ENCODE results near the gene EMILIN2.

GRCh38 chr18:2887470-2887869 is 40.7 kb downstream of the EMILIN2 start:
- TF ChIP-seq CTCF (IDR thresholded peaks at IDR 0.05) = no peak
- no peak for TF ChIP-seq POLR2A (IDR thresholded peaks at IDR 0.05)

Measured in thyroid gland (tissue), 4 donors.